Suprapubic skin (tissue), 4 donors: Measurements from ENCODE around the gene RALB. TPM values are rescaled to one million over a fixed set of nuclear protein-coding genes. Genes with fewer than 3 reads are reported as not detected.
"Not testable (repeated sequence)": the region's sequence is repeated elsewhere in the genome, so short reads cannot be mapped to it uniquely, and the experiment has no call there.

ENCODE experiments used
- DNase-seq, 2 donors: peaks; one replicate each; pipeline ENCODE4 v3.0.0-alpha.2; 2019; ENCODE audit warnings: low spot score in 2 of 2
- H3K27ac ChIP-seq: fragments of 200-600 bp; sonication (generic); one replicate; pipeline ENCODE4 v1.5.1; 2019
- H3K27me3 ChIP-seq: fragments of 200-600 bp; sonication (generic); one replicate; pipeline ENCODE4 v1.5.1; 2019
- H3K36me3 ChIP-seq: fragments of 200-600 bp; sonication (generic); one replicate; pipeline ENCODE4 v1.5.1; 2019
- H3K4me1 ChIP-seq: fragments of 200-600 bp; sonication (generic); one replicate; pipeline ENCODE4 v1.5.1; 2019
- H3K4me3 ChIP-seq: fragments of 200-600 bp; sonication (generic); one replicate; pipeline ENCODE4 v1.5.1; 2019; ENCODE audit warnings: mild to moderate bottlenecking
- H3K9me3 ChIP-seq: fragments of 200-600 bp; sonication (generic); one replicate; pipeline ENCODE4 v1.5.1; 2019
- CTCF ChIP-seq, 2 donors: fragments of 200-600 bp in 1 of 2; fragments of 450-650 bp in 1 of 2; sonication (generic) in 1 of 2; IDR thresholded peaks; one replicate each; pipeline ENCODE4 v1.5.1; 2016 to 2019; ENCODE audit warnings: antibody characterized with exemption in 2 of 2, mild to moderate bottlenecking in 1 of 2, moderate library complexity in 1 of 2
- EP300 ChIP-seq: sonication (generic); formaldehyde crosslinking; IDR thresholded peaks from one replicate; pipeline ENCODE4 v1.6.1; 2017; ENCODE audit warnings: antibody characterized with exemption
- POLR2A ChIP-seq, 2 donors: fragments of 450-650 bp; IDR thresholded peaks; one replicate each; pipeline ENCODE4 v1.6.1; 2017; ENCODE audit warnings: antibody characterized with exemption in 2 of 2, mild to moderate bottlenecking in 2 of 2, moderate library complexity in 2 of 2
- POLR2AphosphoS5 ChIP-seq, 3 donors: sonication (generic); formaldehyde crosslinking; IDR thresholded peaks; one replicate each; pipeline ENCODE4 v1.6.1; 2017; ENCODE audit warnings: antibody characterized with exemption in 3 of 3
- WGBS: methylation state at CpG from one replicate; pipeline ENCODE4 v1.1.5; 2018; 5-methylcytosine and 5-hydroxymethylcytosine counted together
- total RNA-seq, 4 donors: library from RNA; depleted of rRNA; stranded (reverse); fragments of >200 nt; gene quantifications; one replicate each; pipeline ENCODE4 v1.1.0, GENCODE V29; 2016

The RALB gene
- total RNA-seq, 4 donors from 2014 or later: 21.3 to 37.0 (median 30.5) TPM

GRCh38 chr2:120230515-120231471 lies 21.9 kb upstream of the RALB start:
- TF ChIP-seq EP300: no peak
- H3K9me3 ChIP-seq: no peaks in the 10 kb centered on the region
- DNase-seq: peak; percentile 48 to 55
- no peak overlapping the region for H3K4me3 ChIP-seq
- WGBS: 82% methylated on average over 17 of the region's 17 CpGs
- no peaks in the 10 kb centered on the region for H3K27me3 ChIP-seq
- no peak overlapping the region for H3K27ac ChIP-seq
- H3K4me1 ChIP-seq: peaks cover 23% of the 10 kb centered on the region
- H3K36me3 ChIP-seq: no peaks in the 10 kb centered on the region

GRCh38 chr2:120231564-120231973 lies 21.1 kb upstream of the RALB start:
- peak overlapping the region; percentile 45 for H3K4me3 ChIP-seq
- TF ChIP-seq EP300 (no peak), CTCF (IDR thresholded peaks at IDR 0.05) (no peak), POLR2AphosphoS5 (IDR thresholded peaks at IDR 0.05) (no peak), POLR2A (IDR thresholded peaks at IDR 0.05) (no peak)
- no peaks in the 10 kb centered on the region for H3K27me3 ChIP-seq
- H3K27ac ChIP-seq: peak overlapping the region; percentile 37
- 55% methylated on average over 2 of the region's 4 CpGs for WGBS
- peak; percentile 35 to 39 for DNase-seq
- H3K9me3 ChIP-seq: no peaks in the 10 kb centered on the region
- no peaks in the 10 kb centered on the region for H3K36me3 ChIP-seq
- H3K4me1 ChIP-seq: peaks cover 23% of the 10 kb centered on the region

- H3K4me1 ChIP-seq: peaks cover 23% of the 10 kb centered on the region
Observed at GRCh38 chr2:120231974-120232635, 20.5 kb upstream of the RALB start.

GRCh38 chr2:120233292-120233691 lies 19.4 kb upstream of the RALB start:
- no peak overlapping the region for H3K4me3 ChIP-seq
- H3K27me3 ChIP-seq: no peaks in the 10 kb centered on the region
- TF ChIP-seq POLR2AphosphoS5 (IDR thresholded peaks at IDR 0.05) (no peak), EP300 (no peak), POLR2A (IDR thresholded peaks at IDR 0.05) (no peak), CTCF (IDR thresholded peaks at IDR 0.05) (no peak)
- H3K4me1 ChIP-seq: peaks cover 27% of the 10 kb centered on the region
- WGBS: 93% methylated on average over 5 of the region's 5 CpGs
- no peaks in the 10 kb centered on the region for H3K36me3 ChIP-seq
- peak in 1 of 2 donors; percentile 27 for DNase-seq
- no peaks in the 10 kb centered on the region for H3K9me3 ChIP-seq
- no peak overlapping the region for H3K27ac ChIP-seq

More at GRCh38 chr2:120231974-120232635, 20.5 kb upstream of the RALB start:
- peak overlapping the region; percentile 37 for H3K27ac ChIP-seq
- H3K36me3 ChIP-seq: no peaks in the 10 kb centered on the region
- DNase-seq: peak; percentile 52 to 69
- H3K9me3 ChIP-seq: no peaks in the 10 kb centered on the region
- TF ChIP-seq POLR2AphosphoS5 (IDR thresholded peaks at IDR 0.05): no peak
- TF ChIP-seq POLR2A (IDR thresholded peaks at IDR 0.05): no peak
- no peak for TF ChIP-seq EP300
- no peak for TF ChIP-seq CTCF (IDR thresholded peaks at IDR 0.05)
- H3K4me3 ChIP-seq: peak overlapping the region; percentile 45
- H3K27me3 ChIP-seq: no peaks in the 10 kb centered on the region
- 9% methylated on average over 12 of the region's 15 CpGs for WGBS

- 93% methylated on average over 2 of the region's 2 CpGs for WGBS
Observed at GRCh38 chr2:120235158-120235557, 17.5 kb upstream of the RALB start.

GRCh38 chr2:120235681-120236080 lies 17.0 kb upstream of the RALB start:
- peaks cover 37% of the 10 kb centered on the region for H3K4me1 ChIP-seq
- WGBS: 93% methylated on average over 6 of the region's 6 CpGs

More at GRCh38 chr2:120235158-120235557, 17.5 kb upstream of the RALB start:
- not testable (repeated sequence) for H3K27me3 ChIP-seq, H3K9me3 ChIP-seq, H3K4me3 ChIP-seq, DNase-seq, H3K36me3 ChIP-seq, H3K27ac ChIP-seq
- H3K4me1 ChIP-seq: peaks cover 41% of the 10 kb centered on the region

More at GRCh38 chr2:120235681-120236080, 17.0 kb upstream of the RALB start:
- no peak overlapping the region for H3K4me3 ChIP-seq
- H3K27ac ChIP-seq: no peak overlapping the region
- no peaks in the 10 kb centered on the region for H3K36me3 ChIP-seq
- peak in 1 of 2 donors; percentile 27 for DNase-seq
- TF ChIP-seq POLR2AphosphoS5 (IDR thresholded peaks at IDR 0.05) (no peak), CTCF (IDR thresholded peaks at IDR 0.05) (no peak), POLR2A (IDR thresholded peaks at IDR 0.05) (no peak), EP300 (no peak)
- H3K9me3 ChIP-seq: no peaks in the 10 kb centered on the region
- H3K27me3 ChIP-seq: no peaks in the 10 kb centered on the region
